GM23338 (cell line): ENCODE data around the gene UNC13A. TPM values are rescaled to one million over a fixed set of nuclear protein-coding genes. Genes with fewer than 3 reads are reported as not detected.

Source experiments
- ATAC-seq: fragments of 200-7000 bp; cut with Tn5 transposase; 3 replicates; pipeline ENCODE4 v1.9.1; 2020
- DNase-seq: peaks from one replicate; pipeline ENCODE4 v3.0.0-alpha.2; 2015; ENCODE audit warnings: low spot score
- H2AFZ ChIP-seq: fragments of 200-600 bp; sonication (generic); 2 replicates; pipeline ENCODE4 v1.8.0; 2016; ENCODE audit warnings: antibody characterized with exemption, mild to moderate bottlenecking, moderate library complexity
- H3F3A ChIP-seq: fragments of 200-600 bp; sonication (generic); replicated peaks from 2 replicates; pipeline ENCODE4 v1.8.0; 2017; ENCODE audit warnings: antibody characterized with exemption, mixed run types, low read depth
- H3K27ac ChIP-seq: fragments of 200-600 bp; sonication (generic); 2 replicates; pipeline ENCODE4 v1.6.1; 2016; ENCODE audit warnings: low read depth
- H3K27me3 ChIP-seq: fragments of 200-600 bp; sonication (generic); 2 replicates; pipeline ENCODE4 v1.8.0; 2016; ENCODE audit warnings: mild to moderate bottlenecking, mixed run types, moderate library complexity; ENCODE audit not compliant: insufficient read depth
- H3K36me3 ChIP-seq: fragments of 200-600 bp; sonication (generic); 2 replicates; pipeline ENCODE4 v1.8.0; 2016; ENCODE audit warnings: mild to moderate bottlenecking; ENCODE audit not compliant: insufficient read depth
- H3K4me1 ChIP-seq: fragments of 200-600 bp; sonication (generic); 2 replicates; pipeline ENCODE4 v1.8.0; 2016; ENCODE audit warnings: mild to moderate bottlenecking, moderate library complexity; ENCODE audit not compliant: insufficient read depth
- H3K4me2 ChIP-seq: fragments of 200-600 bp; sonication (generic); 2 replicates; pipeline ENCODE4 v1.7.1; 2017; ENCODE audit warnings: mixed run types
- H3K4me3 ChIP-seq: fragments of 200-600 bp; sonication (generic); 2 replicates; pipeline ENCODE4 v1.6.1; 2016; ENCODE audit warnings: mixed run types
- H3K79me2 ChIP-seq: fragments of 200-600 bp; sonication (generic); replicated peaks from 2 replicates; pipeline ENCODE4 v1.8.0; 2017; ENCODE audit warnings: mild to moderate bottlenecking; ENCODE audit not compliant: insufficient read depth
- H3K9me2 ChIP-seq: fragments of 200-600 bp; sonication (generic); 2 replicates; pipeline ENCODE4 v1.8.0; 2017; ENCODE audit not compliant: insufficient read depth
- H4K20me1 ChIP-seq: fragments of 200-600 bp; sonication (generic); replicated peaks from 2 replicates; pipeline ENCODE4 v1.8.0; 2017; ENCODE audit warnings: mild to moderate bottlenecking; ENCODE audit not compliant: insufficient read depth
- H3K27ac Mint-ChIP-seq: 2 replicates; pipeline ENCODE4 v1.8.0; 2020; ENCODE audit warnings: inconsistent platforms, mild to moderate bottlenecking, moderate library complexity, mixed read lengths
- H3K27me3 Mint-ChIP-seq: 3 replicates; pipeline ENCODE4 v1.8.0; 2022; ENCODE audit warnings: low read depth, mild to moderate bottlenecking, moderate library complexity, mixed read lengths, inconsistent platforms; ENCODE audit not compliant: insufficient read depth, poor library complexity
- H3K36me3 Mint-ChIP-seq: 3 replicates; pipeline ENCODE4 v1.8.0; 2021; ENCODE audit warnings: low read depth, mild to moderate bottlenecking, inconsistent platforms, moderate library complexity, mixed read lengths
- H3K4me1 Mint-ChIP-seq: 3 replicates; pipeline ENCODE4 v1.8.0; 2020; ENCODE audit warnings: mild to moderate bottlenecking, inconsistent platforms, mixed read lengths
- H3K4me3 Mint-ChIP-seq: 3 replicates; pipeline ENCODE4 v1.8.0; 2021; ENCODE audit warnings: moderate library complexity, mild to moderate bottlenecking, inconsistent platforms, mixed read lengths
- H3K9me3 Mint-ChIP-seq: 3 replicates; pipeline ENCODE4 v1.8.0; 2020; ENCODE audit warnings: moderate library complexity, mild to moderate bottlenecking, inconsistent platforms, mixed read lengths
- CTCF ChIP-seq, 2 experiments: fragments of 200-600 bp in 1 of 2; sonication (generic) in 1 of 2; conservative IDR thresholded peaks; 2 replicates each; pipeline versions ENCODE4 v1.5.1 to v1.6.1; 2016 to 2017; ENCODE audit warnings: antibody characterized with exemption in 2 of 2, low read depth in 2 of 2, mild to moderate bottlenecking in 2 of 2, moderate library complexity in 1 of 2
- EZH2 ChIP-seq: fragments of 200-600 bp; sonication (generic); IDR thresholded peaks from one replicate; pipeline ENCODE4 v1.8.0; 2017; ENCODE audit warnings: antibody characterized with exemption, mild to moderate bottlenecking, low read depth; ENCODE audit not compliant: unreplicated experiment
- EZH2phosphoT487 ChIP-seq: fragments of 200-600 bp; sonication (generic); IDR thresholded peaks from one replicate; pipeline ENCODE4 v1.8.1; 2018; ENCODE audit warnings: antibody characterized with exemption; ENCODE audit not compliant: unreplicated experiment
- JUNB ChIP-seq: IDR thresholded peaks from one replicate; pipeline ENCODE4 v1.6.1; 2016; ENCODE audit warnings: antibody characterized with exemption; ENCODE audit not compliant: unreplicated experiment
- NANOG ChIP-seq: IDR thresholded peaks from 2 replicates; pipeline ENCODE4 v1.6.1; 2016; ENCODE audit warnings: antibody characterized with exemption, borderline replicate concordance
- POLR2AphosphoS5 ChIP-seq: IDR thresholded peaks from 2 replicates; pipeline ENCODE4 v1.6.1; 2016; ENCODE audit warnings: antibody characterized with exemption, low read depth
- ZNF114 ChIP-seq: fragments of 250-450 bp; sonication (Bioruptor Pico); IDR thresholded peaks from 2 replicates; pipeline ENCODE4 v1.5.0; 2020; ENCODE audit warnings: mild to moderate bottlenecking, moderate library complexity
- polyA plus RNA-seq: library from polyadenylated mRNA; unstranded; fragments of >200 nt; fragmentation: Nextera tagmentation; extraction: Ambion mirVana; gene quantifications from 2 replicates; pipeline ENCODE4 v1.2.1, GENCODE V29; 2016
- total RNA-seq: library from RNA; depleted of rRNA; stranded (reverse); fragments of >200 nt; shearing (Covaris generic); gene quantifications from 2 replicates; pipeline ENCODE4 v1.2.3, GENCODE V29; 2014
- TF ChIP-seq, protein P1 (sequence below): fragments of 250-450 bp; sonication (Bioruptor Pico); IDR thresholded peaks from 2 replicates; pipeline ENCODE4 v1.5.0; 2020; ENCODE audit warnings: mild to moderate bottlenecking, moderate library complexity
- TF ChIP-seq, protein P2 (sequence below): IDR thresholded peaks from one replicate; pipeline ENCODE4 v1.6.1; 2018; ENCODE audit warnings: antibody characterized with exemption; ENCODE audit not compliant: unreplicated experiment

UNC13A gene
- total and polyA plus RNA-seq, 2 experiments from 2014 or later: 9.5 to 30.4 TPM

DNA sequence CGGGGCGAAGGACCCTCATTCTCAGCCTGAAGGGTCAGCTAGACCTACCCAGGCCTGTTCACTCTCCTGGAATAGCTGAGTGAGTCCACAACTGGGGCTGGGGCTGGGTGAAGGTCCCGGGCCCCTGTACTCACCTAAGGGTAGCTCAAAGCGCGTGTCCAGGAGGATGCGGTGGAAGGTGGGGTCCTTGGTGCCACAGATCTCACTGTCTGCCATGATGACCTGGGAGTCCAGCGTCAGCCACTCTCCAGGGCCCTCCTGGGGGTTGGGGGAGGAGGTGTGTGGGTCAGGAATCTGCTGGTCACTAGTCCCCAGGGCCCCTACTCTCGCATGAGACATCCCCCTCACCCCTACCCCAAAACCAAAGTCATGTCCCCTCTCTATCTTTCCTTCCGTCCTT, 18.7 kb downstream of the UNC13A start (continued):
- TF ChIP-seq, protein P1, sequence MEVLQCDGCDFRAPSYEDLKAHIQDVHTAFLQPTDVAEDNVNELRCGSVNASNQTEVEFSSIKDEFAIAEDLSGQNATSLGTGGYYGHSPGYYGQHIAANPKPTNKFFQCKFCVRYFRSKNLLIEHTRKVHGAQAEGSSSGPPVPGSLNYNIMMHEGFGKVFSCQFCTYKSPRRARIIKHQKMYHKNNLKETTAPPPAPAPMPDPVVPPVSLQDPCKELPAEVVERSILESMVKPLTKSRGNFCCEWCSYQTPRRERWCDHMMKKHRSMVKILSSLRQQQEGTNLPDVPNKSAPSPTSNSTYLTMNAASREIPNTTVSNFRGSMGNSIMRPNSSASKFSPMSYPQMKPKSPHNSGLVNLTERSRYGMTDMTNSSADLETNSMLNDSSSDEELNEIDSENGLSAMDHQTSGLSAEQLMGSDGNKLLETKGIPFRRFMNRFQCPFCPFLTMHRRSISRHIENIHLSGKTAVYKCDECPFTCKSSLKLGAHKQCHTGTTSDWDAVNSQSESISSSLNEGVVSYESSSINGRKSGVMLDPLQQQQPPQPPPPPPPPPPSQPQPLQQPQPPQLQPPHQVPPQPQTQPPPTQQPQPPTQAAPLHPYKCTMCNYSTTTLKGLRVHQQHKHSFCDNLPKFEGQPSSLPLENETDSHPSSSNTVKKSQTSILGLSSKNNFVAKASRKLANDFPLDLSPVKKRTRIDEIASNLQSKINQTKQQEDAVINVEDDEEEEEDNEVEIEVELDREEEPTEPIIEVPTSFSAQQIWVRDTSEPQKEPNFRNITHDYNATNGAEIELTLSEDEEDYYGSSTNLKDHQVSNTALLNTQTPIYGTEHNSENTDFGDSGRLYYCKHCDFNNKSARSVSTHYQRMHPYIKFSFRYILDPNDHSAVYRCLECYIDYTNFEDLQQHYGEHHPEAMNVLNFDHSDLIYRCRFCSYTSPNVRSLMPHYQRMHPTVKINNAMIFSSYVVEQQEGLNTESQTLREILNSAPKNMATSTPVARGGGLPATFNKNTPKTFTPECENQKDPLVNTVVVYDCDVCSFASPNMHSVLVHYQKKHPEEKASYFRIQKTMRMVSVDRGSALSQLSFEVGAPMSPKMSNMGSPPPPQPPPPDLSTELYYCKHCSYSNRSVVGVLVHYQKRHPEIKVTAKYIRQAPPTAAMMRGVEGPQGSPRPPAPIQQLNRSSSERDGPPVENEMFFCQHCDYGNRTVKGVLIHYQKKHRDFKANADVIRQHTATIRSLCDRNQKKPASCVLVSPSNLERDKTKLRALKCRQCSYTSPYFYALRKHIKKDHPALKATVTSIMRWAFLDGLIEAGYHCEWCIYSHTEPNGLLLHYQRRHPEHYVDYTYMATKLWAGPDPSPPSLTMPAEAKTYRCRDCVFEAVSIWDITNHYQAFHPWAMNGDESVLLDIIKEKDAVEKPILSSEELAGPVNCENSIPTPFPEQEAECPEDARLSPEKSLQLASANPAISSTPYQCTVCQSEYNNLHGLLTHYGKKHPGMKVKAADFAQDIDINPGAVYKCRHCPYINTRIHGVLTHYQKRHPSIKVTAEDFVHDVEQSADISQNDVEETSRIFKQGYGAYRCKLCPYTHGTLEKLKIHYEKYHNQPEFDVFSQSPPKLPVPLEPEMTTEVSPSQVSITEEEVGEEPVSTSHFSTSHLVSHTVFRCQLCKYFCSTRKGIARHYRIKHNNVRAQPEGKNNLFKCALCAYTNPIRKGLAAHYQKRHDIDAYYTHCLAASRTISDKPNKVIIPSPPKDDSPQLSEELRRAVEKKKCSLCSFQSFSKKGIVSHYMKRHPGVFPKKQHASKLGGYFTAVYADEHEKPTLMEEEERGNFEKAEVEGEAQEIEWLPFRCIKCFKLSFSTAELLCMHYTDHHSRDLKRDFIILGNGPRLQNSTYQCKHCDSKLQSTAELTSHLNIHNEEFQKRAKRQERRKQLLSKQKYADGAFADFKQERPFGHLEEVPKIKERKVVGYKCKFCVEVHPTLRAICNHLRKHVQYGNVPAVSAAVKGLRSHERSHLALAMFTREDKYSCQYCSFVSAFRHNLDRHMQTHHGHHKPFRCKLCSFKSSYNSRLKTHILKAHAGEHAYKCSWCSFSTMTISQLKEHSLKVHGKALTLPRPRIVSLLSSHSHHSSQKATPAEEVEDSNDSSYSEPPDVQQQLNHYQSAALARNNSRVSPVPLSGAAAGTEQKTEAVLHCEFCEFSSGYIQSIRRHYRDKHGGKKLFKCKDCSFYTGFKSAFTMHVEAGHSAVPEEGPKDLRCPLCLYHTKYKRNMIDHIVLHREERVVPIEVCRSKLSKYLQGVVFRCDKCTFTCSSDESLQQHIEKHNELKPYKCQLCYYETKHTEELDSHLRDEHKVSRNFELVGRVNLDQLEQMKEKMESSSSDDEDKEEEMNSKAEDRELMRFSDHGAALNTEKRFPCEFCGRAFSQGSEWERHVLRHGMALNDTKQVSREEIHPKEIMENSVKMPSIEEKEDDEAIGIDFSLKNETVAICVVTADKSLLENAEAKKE (CRISPR knock-in tag): no peak
- TF ChIP-seq JUNB (no peak), EZH2 (no peak)

- Histone ChIP-seq H3K4me2 (no peak overlapping the region), H3K79me2 (no peaks in the 10 kb centered on the region), H3F3A (no peaks in the 10 kb centered on the region), H3K4me1 (no peaks in the 10 kb centered on the region), H3K4me3 (no peak overlapping the region), H3K9me2 (no peaks in the 10 kb centered on the region), H3K27ac (no peak overlapping the region), H3K27me3 (no peaks in the 10 kb centered on the region), H4K20me1 (no peaks in the 10 kb centered on the region), H3K36me3 (peaks cover 16% of the 10 kb centered on the region), H2AFZ (no peak overlapping the region)
- ATAC-seq (no peak), DNase-seq (no peak)
- peaks cover 11% of the 10 kb centered on the region for H3K27me3 Mint-ChIP-seq
- no peak overlapping the region for H3K27ac Mint-ChIP-seq
- peaks cover 5% of the 10 kb centered on the region for H3K9me3 Mint-ChIP-seq
- H3K36me3 Mint-ChIP-seq: peaks cover 81% of the 10 kb centered on the region
- H3K4me3 Mint-ChIP-seq: no peak overlapping the region
- H3K4me1 Mint-ChIP-seq: no peaks in the 10 kb centered on the region
- TF ChIP-seq POLR2AphosphoS5 (no peak), CTCF (conservative IDR thresholded peaks at IDR 0.05; ENCODE audit: low read depth in 2 of 2) (no peak), NANOG (no peak), ZNF114 (CRISPR knock-in tag) (no peak), EZH2phosphoT487 (no peak)
- TF ChIP-seq, protein P2, sequence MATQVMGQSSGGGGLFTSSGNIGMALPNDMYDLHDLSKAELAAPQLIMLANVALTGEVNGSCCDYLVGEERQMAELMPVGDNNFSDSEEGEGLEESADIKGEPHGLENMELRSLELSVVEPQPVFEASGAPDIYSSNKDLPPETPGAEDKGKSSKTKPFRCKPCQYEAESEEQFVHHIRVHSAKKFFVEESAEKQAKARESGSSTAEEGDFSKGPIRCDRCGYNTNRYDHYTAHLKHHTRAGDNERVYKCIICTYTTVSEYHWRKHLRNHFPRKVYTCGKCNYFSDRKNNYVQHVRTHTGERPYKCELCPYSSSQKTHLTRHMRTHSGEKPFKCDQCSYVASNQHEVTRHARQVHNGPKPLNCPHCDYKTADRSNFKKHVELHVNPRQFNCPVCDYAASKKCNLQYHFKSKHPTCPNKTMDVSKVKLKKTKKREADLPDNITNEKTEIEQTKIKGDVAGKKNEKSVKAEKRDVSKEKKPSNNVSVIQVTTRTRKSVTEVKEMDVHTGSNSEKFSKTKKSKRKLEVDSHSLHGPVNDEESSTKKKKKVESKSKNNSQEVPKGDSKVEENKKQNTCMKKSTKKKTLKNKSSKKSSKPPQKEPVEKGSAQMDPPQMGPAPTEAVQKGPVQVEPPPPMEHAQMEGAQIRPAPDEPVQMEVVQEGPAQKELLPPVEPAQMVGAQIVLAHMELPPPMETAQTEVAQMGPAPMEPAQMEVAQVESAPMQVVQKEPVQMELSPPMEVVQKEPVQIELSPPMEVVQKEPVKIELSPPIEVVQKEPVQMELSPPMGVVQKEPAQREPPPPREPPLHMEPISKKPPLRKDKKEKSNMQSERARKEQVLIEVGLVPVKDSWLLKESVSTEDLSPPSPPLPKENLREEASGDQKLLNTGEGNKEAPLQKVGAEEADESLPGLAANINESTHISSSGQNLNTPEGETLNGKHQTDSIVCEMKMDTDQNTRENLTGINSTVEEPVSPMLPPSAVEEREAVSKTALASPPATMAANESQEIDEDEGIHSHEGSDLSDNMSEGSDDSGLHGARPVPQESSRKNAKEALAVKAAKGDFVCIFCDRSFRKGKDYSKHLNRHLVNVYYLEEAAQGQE: no peak
Measured at GRCh38 chr19:17665058-17665457, 23.1 kb downstream of the UNC13A start.
